H1 (cell line): Measurements from ENCODE around the gene CTAGE1.
A peak's percentile ranks its signal among the peaks of the same experiment; 100 is the strongest.

ENCODE experiments used
- CBX8 ChIP-seq: fragments of 300-800, 300-1000 bp; sonication (generic); IDR thresholded peaks from 2 replicates; pipeline ENCODE4 v1.7.1; 2016; ENCODE audit warnings: low read depth, low read length, borderline replicate concordance
- EGR1 ChIP-seq: IDR thresholded peaks from 2 replicates; pipeline ENCODE4 v1.6.1; 2011; ENCODE audit warnings: low read depth, low read length, borderline replicate concordance
- EZH2 ChIP-seq: fragments of 200-600 bp; sonication (generic); IDR thresholded peaks from 2 replicates; pipeline ENCODE4 v1.7.1; 2012; ENCODE audit warnings: low read depth, mild to moderate bottlenecking, moderate library complexity, low read length, inconsistent platforms; ENCODE audit not compliant: severe bottlenecking
- HDAC2 ChIP-seq, 2 experiments: fragments of 300-600 bp in 1 of 2; sonication (generic) in 1 of 2; IDR thresholded peaks; 2 replicates each; pipeline ENCODE4 v1.6.1; 2011 to 2012; ENCODE audit warnings: low read depth in 2 of 2, low read length in 2 of 2, mild to moderate bottlenecking in 2 of 2, moderate library complexity in 2 of 2, borderline replicate concordance in 1 of 2, inconsistent platforms in 1 of 2
- JUN ChIP-seq: IDR thresholded peaks from 2 replicates; pipeline ENCODE4 v1.6.1; 2011; ENCODE audit warnings: low read depth, mild to moderate bottlenecking, improper control_type of control experiment, low read length
- JUND ChIP-seq: IDR thresholded peaks from 2 replicates; pipeline ENCODE4 v1.6.1; 2011; ENCODE audit warnings: mild to moderate bottlenecking, improper control_type of control experiment, low read length
- POLR2A ChIP-seq, 2 experiments: IDR thresholded peaks; 1 replicate in 1 of 2; 2 replicates in 1 of 2; pipeline ENCODE4 v1.6.1; 2011; ENCODE audit warnings: low read depth in 2 of 2, low read length in 2 of 2, mild to moderate bottlenecking in 2 of 2; ENCODE audit errors: control extremely low read depth in 1 of 2
- POLR2AphosphoS5 ChIP-seq: IDR thresholded peaks from 2 replicates; pipeline ENCODE4 v1.6.1; 2011; ENCODE audit warnings: low read depth, low read length
- SAP30 ChIP-seq: fragments of 300-600 bp; sonication (generic); IDR thresholded peaks from 2 replicates; pipeline ENCODE4 v1.7.1; 2012; ENCODE audit warnings: low read length, moderate library complexity, mild to moderate bottlenecking, inconsistent platforms; ENCODE audit not compliant: insufficient read depth, insufficient replicate concordance
- SIX5 ChIP-seq: IDR thresholded peaks from 2 replicates; pipeline ENCODE4 v1.6.1; 2011; ENCODE audit warnings: mild to moderate bottlenecking, low read depth, low read length
- TAF1 ChIP-seq: IDR thresholded peaks from 2 replicates; pipeline ENCODE4 v1.6.1; 2011; ENCODE audit warnings: mild to moderate bottlenecking, low read depth, low read length
- TEAD4 ChIP-seq: IDR thresholded peaks from 2 replicates; pipeline ENCODE4 v1.6.1; 2012; ENCODE audit warnings: low read depth, low read length, inconsistent platforms, mixed read lengths
- TF ChIP-seq, protein P1 (sequence below): IDR thresholded peaks from 2 replicates; pipeline ENCODE4 v1.6.1; 2012; ENCODE audit warnings: inconsistent platforms
- TF ChIP-seq, protein P2 (sequence below), 3 experiments: IDR thresholded peaks; 1 replicate in 2 of 3; 2 replicates in 1 of 3; pipeline versions ENCODE4 v1.5.1 to v1.6.1; 2011; ENCODE audit warnings: low read length in 3 of 3, mild to moderate bottlenecking in 3 of 3, inconsistent platforms in 2 of 3, low read depth in 1 of 3, moderate library complexity in 1 of 3; ENCODE audit not compliant: insufficient read depth in 1 of 3; ENCODE audit errors: control extremely low read depth in 1 of 3

DNA sequence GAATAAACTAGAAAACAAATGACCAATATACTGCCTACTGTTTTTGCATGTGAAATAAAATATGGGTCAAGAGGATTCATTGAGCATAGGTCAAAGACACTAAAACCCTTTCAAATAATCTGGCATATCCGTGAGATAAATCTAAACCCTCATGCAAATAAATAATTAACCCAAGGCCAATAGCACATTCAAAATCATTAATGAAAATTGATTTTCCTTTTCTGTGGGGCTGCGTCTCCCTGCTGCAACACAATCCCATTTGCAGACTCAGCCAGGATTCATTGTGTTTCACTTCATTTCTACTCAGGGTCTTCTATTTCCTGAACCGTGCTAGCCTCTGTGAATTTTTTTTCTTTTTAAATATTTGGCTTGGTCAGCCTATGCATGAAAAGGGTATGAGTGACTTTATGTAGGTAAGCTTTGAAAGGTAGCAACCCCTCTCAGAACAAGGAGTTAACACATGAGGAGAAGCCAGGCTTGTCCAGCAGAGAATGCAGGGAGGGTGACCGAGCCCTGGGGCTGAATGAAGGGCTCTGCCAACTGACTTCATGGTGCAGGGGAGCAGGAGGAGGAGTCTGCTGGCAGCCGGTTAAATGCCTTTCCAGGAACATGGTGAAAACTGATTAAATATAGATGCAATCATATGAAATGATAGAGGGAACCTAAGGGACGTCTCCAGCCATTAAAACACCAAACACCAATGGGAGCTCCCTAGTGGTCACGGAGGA, 10.3 kb upstream of the CTAGE1 start:
- TF ChIP-seq, protein P1, sequence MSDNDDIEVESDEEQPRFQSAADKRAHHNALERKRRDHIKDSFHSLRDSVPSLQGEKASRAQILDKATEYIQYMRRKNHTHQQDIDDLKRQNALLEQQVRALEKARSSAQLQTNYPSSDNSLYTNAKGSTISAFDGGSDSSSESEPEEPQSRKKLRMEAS = no peak
- no peak for TF ChIP-seq JUND
- no peak for TF ChIP-seq JUN
- TF ChIP-seq POLR2A (IDR thresholded peaks at IDR 0.05; ENCODE audit: control extremely low read depth in 1 of 2, low read depth in 2 of 2, low read length in 2 of 2) = no peak
- TF ChIP-seq EZH2 = no peak
- no peak for TF ChIP-seq CBX8
- no peak for TF ChIP-seq HDAC2 (IDR thresholded peaks at IDR 0.05; ENCODE audit: borderline replicate concordance in 1 of 2, low read depth in 2 of 2, low read length in 2 of 2)
- TF ChIP-seq TAF1 = no peak
- no peak for TF ChIP-seq POLR2AphosphoS5
- no peak for TF ChIP-seq TEAD4
- TF ChIP-seq, protein P2, sequence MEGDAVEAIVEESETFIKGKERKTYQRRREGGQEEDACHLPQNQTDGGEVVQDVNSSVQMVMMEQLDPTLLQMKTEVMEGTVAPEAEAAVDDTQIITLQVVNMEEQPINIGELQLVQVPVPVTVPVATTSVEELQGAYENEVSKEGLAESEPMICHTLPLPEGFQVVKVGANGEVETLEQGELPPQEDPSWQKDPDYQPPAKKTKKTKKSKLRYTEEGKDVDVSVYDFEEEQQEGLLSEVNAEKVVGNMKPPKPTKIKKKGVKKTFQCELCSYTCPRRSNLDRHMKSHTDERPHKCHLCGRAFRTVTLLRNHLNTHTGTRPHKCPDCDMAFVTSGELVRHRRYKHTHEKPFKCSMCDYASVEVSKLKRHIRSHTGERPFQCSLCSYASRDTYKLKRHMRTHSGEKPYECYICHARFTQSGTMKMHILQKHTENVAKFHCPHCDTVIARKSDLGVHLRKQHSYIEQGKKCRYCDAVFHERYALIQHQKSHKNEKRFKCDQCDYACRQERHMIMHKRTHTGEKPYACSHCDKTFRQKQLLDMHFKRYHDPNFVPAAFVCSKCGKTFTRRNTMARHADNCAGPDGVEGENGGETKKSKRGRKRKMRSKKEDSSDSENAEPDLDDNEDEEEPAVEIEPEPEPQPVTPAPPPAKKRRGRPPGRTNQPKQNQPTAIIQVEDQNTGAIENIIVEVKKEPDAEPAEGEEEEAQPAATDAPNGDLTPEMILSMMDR (IDR thresholded peaks at IDR 0.05; ENCODE audit: control extremely low read depth in 1 of 3, insufficient read depth in 1 of 3, low read depth in 1 of 3, low read length in 3 of 3) = peak in 1 of 3 experiments; percentile 5; a peak in 1 of 4 replicates
- TF ChIP-seq EGR1 = no peak
- no peak for TF ChIP-seq SAP30
- TF ChIP-seq SIX5 = no peak
